ENCODE results near the gene TMEM14A.

DNA sequence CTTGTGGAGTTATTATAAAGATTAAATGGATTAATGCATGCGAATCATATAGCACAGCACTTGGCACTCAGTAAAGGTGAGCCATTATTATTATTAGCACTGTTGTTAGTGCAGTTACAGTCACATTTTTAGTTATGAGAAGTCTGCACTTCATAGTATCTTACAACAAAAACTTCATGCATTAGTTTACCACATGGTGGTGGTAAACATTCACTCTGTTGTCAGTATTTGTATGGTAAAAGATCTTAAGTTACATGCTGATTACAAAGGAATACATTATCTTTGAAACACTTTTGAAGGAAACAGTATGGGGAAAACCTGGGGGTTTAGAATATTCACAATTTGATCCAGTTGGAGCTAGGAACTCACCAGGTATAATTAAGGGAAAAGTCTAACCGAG lies 20.8 kb downstream of the TMEM14A start:
- TF ChIP-seq, protein P1, sequence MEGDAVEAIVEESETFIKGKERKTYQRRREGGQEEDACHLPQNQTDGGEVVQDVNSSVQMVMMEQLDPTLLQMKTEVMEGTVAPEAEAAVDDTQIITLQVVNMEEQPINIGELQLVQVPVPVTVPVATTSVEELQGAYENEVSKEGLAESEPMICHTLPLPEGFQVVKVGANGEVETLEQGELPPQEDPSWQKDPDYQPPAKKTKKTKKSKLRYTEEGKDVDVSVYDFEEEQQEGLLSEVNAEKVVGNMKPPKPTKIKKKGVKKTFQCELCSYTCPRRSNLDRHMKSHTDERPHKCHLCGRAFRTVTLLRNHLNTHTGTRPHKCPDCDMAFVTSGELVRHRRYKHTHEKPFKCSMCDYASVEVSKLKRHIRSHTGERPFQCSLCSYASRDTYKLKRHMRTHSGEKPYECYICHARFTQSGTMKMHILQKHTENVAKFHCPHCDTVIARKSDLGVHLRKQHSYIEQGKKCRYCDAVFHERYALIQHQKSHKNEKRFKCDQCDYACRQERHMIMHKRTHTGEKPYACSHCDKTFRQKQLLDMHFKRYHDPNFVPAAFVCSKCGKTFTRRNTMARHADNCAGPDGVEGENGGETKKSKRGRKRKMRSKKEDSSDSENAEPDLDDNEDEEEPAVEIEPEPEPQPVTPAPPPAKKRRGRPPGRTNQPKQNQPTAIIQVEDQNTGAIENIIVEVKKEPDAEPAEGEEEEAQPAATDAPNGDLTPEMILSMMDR (IDR thresholded peaks at IDR 0.05; ENCODE audit: low read depth, low read length) = no peak
- TF ChIP-seq EZH2phosphoT487 (IDR thresholded peaks at IDR 0.05; ENCODE audit: low read depth) = no peak

Measured in OCI-LY3 (cell line).